ENCODE measurements around the gene TRO. TPM values are rescaled to one million over a fixed set of nuclear protein-coding genes. Genes with fewer than 3 reads are reported as not detected.

TRO gene
- total RNA-seq, 1 experiment from 2014 or later = 5.0 TPM

- DNase-seq (ENCODE audit: low read depth) = no peak
- in situ Hi-C loops (cut with HindIII; ENCODE audit: low pct_unique_long_range_greater_than_20kb, low sequenced_read_pairs) = no loop called here
These were observed 16.8 kb downstream of the TRO start for GRCh38 chrX:54937416-54937815.

- in situ Hi-C loops (cut with HindIII; ENCODE audit: low pct_unique_long_range_greater_than_20kb, low sequenced_read_pairs) = no loop called here
- DNase-seq (ENCODE audit: low read depth) = no peak
These were observed 24.2 kb downstream of the TRO start for GRCh38 chrX:54944816-54945215.

- DNase-seq (ENCODE audit: low read depth) = no peak
- in situ Hi-C loops (cut with HindIII; ENCODE audit: low pct_unique_long_range_greater_than_20kb, low sequenced_read_pairs) = no loop called here
These were observed 24.6 kb downstream of the TRO start for GRCh38 chrX:54945224-54945623.

GRCh38 chrX:54950730-54951375 is 30.2 kb downstream of the TRO start:
- in situ Hi-C loops (cut with HindIII; ENCODE audit: low pct_unique_long_range_greater_than_20kb, low sequenced_read_pairs) = no loop called here
- no peak for DNase-seq (ENCODE audit: low read depth)

GRCh38 chrX:54961750-54962149 is 41.1 kb downstream of the TRO start:
- no peak for DNase-seq (ENCODE audit: low read depth)
- in situ Hi-C loops (cut with HindIII; ENCODE audit: low pct_unique_long_range_greater_than_20kb, low sequenced_read_pairs) = no loop called here

- in situ Hi-C loops (cut with HindIII; ENCODE audit: low pct_unique_long_range_greater_than_20kb, low sequenced_read_pairs) = no loop called here
- no peak for DNase-seq (ENCODE audit: low read depth)
These were observed 44.3 kb downstream of the TRO start for GRCh38 chrX:54964766-54965497.

GRCh38 chrX:54977387-54977786 is 56.8 kb downstream of the TRO start:
- in situ Hi-C loops (cut with HindIII; ENCODE audit: low pct_unique_long_range_greater_than_20kb, low sequenced_read_pairs) = no loop called here
- DNase-seq (ENCODE audit: low read depth) = no peak

- in situ Hi-C loops (cut with HindIII; ENCODE audit: low pct_unique_long_range_greater_than_20kb, low sequenced_read_pairs) = no loop called here
- no peak for DNase-seq (ENCODE audit: low read depth)
These were observed 57.8 kb downstream of the TRO start for GRCh38 chrX:54978448-54978847.

GRCh38 chrX:54979432-54979831 is 58.8 kb downstream of the TRO start:
- in situ Hi-C loops (cut with HindIII; ENCODE audit: low pct_unique_long_range_greater_than_20kb, low sequenced_read_pairs) = no loop called here
- no peak for DNase-seq (ENCODE audit: low read depth)

GRCh38 chrX:54980334-54980733 is 59.7 kb downstream of the TRO start:
- no peak for DNase-seq (ENCODE audit: low read depth)
- in situ Hi-C loops (cut with HindIII; ENCODE audit: low pct_unique_long_range_greater_than_20kb, low sequenced_read_pairs) = no loop called here

Other genes starting within 250 kb of the TRO start
- not detected in 2 replicates for gene ITIH6, start 122.6 kb upstream of the TRO start, total RNA-seq (2014; rRNA removed; shearing (Covaris generic); ENCODE audit: low replicate concordance)
- 282 and 284 TPM in 2 replicates for gene MAGED2, start 113.1 kb upstream of the TRO start, total RNA-seq (2014; rRNA removed; shearing (Covaris generic); ENCODE audit: low replicate concordance)
- gene PFKFB1, start 73.4 kb downstream of the TRO start, total RNA-seq (2014; rRNA removed; shearing (Covaris generic); ENCODE audit: low replicate concordance) = not detected in 2 replicates
- 5.6 and 8.4 TPM in 2 replicates for gene APEX2, start 79.5 kb downstream of the TRO start, total RNA-seq (2014; rRNA removed; shearing (Covaris generic); ENCODE audit: low replicate concordance)
- gene ALAS2, start 110.2 kb downstream of the TRO start, total RNA-seq (2014; rRNA removed; shearing (Covaris generic); ENCODE audit: low replicate concordance) = not detected in 2 replicates
- gene PAGE2B, start 154.2 kb downstream of the TRO start, total RNA-seq (2014; rRNA removed; shearing (Covaris generic); ENCODE audit: low replicate concordance) = not detected in 2 replicates
- not detected in 2 replicates for gene PAGE2, start 168.2 kb downstream of the TRO start, total RNA-seq (2014; rRNA removed; shearing (Covaris generic); ENCODE audit: low replicate concordance)

Measured in Caki2 (cell line).